Activated CD8-positive, alpha-beta T cell treated with anti-CD3 and anti-CD28 coated beads for 36 hours (primary cell): ENCODE results near the gene PLSCR3. TPM values are rescaled to one million over a fixed set of nuclear protein-coding genes. Genes with fewer than 3 reads are reported as not detected.

Experiments used
- ATAC-seq: fragments of 200-7000 bp; cut with Tn5 transposase; one replicate; pipeline ENCODE4 v1.10.0; 2021; ENCODE audit warnings: mild to moderate bottlenecking, moderate library complexity
- CTCF ChIA-PET: fragments of 350-600 bp; sonication (Branson Sonifier 250); formaldehyde crosslinking; loops from one replicate; lab custom pipeline; 2021; ENCODE audit warnings: antibody characterized with exemption; lab: Charles Lee
- POLR2A ChIA-PET: fragments of 350-600 bp; sonication (Branson Sonifier 250); formaldehyde crosslinking; loops from one replicate; lab custom pipeline; 2021; ENCODE audit warnings: antibody characterized with exemption; lab: Charles Lee
- DNase-seq: peaks from one replicate; pipeline ENCODE4 v3.0.0-alpha.2; 2020
- H3K27ac Mint-ChIP-seq: one replicate; pipeline ENCODE4 v1.8.0; 2021; ENCODE audit warnings: mild to moderate bottlenecking, mixed read lengths
- H3K27me3 Mint-ChIP-seq: one replicate; pipeline ENCODE4 v1.8.0; 2021; ENCODE audit warnings: mixed read lengths
- H3K36me3 Mint-ChIP-seq: one replicate; pipeline ENCODE4 v1.8.0; 2021; ENCODE audit warnings: low read depth, mixed read lengths
- H3K4me1 Mint-ChIP-seq: one replicate; pipeline ENCODE4 v1.8.0; 2021; ENCODE audit warnings: low read depth, mixed read lengths
- H3K4me3 Mint-ChIP-seq: one replicate; pipeline ENCODE4 v1.8.0; 2021; ENCODE audit warnings: mild to moderate bottlenecking, moderate library complexity, mixed read lengths
- H3K9me3 Mint-ChIP-seq: one replicate; pipeline ENCODE4 v1.8.0; 2021; ENCODE audit warnings: mixed read lengths
- intact Hi-C: fragments of 100-400 bp; cut with micrococcal nuclease; formaldehyde crosslinking; loops from one replicate; pipeline ENCODE4 v1.10.0; 2022
- total RNA-seq, 2 experiments: library from RNA; stranded (reverse); gene quantifications; one replicate each; pipeline ENCODE4 v1.2.3, GENCODE V29; 2021
- TF ChIP-seq, protein P1 (sequence below): fragments of 200-600 bp; IDR thresholded peaks from one replicate; pipeline ENCODE4 v1.8.0; 2022; ENCODE audit warnings: antibody characterized with exemption, mild to moderate bottlenecking

Gene PLSCR3
- total RNA-seq, 2 experiments from 2014 or later = 62.6 to 71.1 TPM

GRCh38 chr17:7404737-7405349, 10.5 kb upstream of the PLSCR3 start:
- H3K27ac Mint-ChIP-seq = peak overlapping the region; percentile 98
- peak; percentile 40 for ATAC-seq
- DNase-seq = no peak
- ChIA-PET CTCF (interaction anchor here (0.7 to 4.1 kb wide), 5 partner anchors 11 to 156 kb away, joined by 3 to 27 read pairs (median 7); partner anchors contain the start of genes PLSCR3, SENP3 and TMEM102), POLR2A (interaction anchor here (0.8 to 2.7 kb wide), 7 partner anchors 32 to 356 kb away, joined by 3 to 10 read pairs (median 4); partner anchors contain the start of gene NEURL4)
- H3K4me3 Mint-ChIP-seq = peak overlapping the region; percentile 95
- intact Hi-C loops = loop anchor here (1.0 kb wide), 1 partner anchor 30 kb away; the partner anchor contains the start of gene TMEM102
- H3K27me3 Mint-ChIP-seq = peaks cover 2% of the 10 kb centered on the region
- H3K9me3 Mint-ChIP-seq = no peaks in the 10 kb centered on the region
- TF ChIP-seq, protein P1, sequence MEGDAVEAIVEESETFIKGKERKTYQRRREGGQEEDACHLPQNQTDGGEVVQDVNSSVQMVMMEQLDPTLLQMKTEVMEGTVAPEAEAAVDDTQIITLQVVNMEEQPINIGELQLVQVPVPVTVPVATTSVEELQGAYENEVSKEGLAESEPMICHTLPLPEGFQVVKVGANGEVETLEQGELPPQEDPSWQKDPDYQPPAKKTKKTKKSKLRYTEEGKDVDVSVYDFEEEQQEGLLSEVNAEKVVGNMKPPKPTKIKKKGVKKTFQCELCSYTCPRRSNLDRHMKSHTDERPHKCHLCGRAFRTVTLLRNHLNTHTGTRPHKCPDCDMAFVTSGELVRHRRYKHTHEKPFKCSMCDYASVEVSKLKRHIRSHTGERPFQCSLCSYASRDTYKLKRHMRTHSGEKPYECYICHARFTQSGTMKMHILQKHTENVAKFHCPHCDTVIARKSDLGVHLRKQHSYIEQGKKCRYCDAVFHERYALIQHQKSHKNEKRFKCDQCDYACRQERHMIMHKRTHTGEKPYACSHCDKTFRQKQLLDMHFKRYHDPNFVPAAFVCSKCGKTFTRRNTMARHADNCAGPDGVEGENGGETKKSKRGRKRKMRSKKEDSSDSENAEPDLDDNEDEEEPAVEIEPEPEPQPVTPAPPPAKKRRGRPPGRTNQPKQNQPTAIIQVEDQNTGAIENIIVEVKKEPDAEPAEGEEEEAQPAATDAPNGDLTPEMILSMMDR = no peak
- no peaks in the 10 kb centered on the region for H3K36me3 Mint-ChIP-seq
- peaks cover 14% of the 10 kb centered on the region for H3K4me1 Mint-ChIP-seq

- peaks cover 2% of the 10 kb centered on the region for H3K27me3 Mint-ChIP-seq
- DNase-seq = peak; percentile 99
- TF ChIP-seq, protein P1 = no peak
- POLR2A ChIA-PET = interaction anchor here (0.6 to 2.7 kb wide), 12 partner anchors 10 to 357 kb away, joined by 3 to 10 read pairs (median 4); partner anchors contain the start of genes NEURL4, PLSCR3 and TMEM95
- peak; percentile 90 for ATAC-seq
- H3K4me1 Mint-ChIP-seq = peaks cover 14% of the 10 kb centered on the region
- peak within 1 kb of the TSS; percentile 95 for H3K4me3 Mint-ChIP-seq
- intact Hi-C loops = loop anchor here (1.0 kb wide), 1 partner anchor 31 kb away; the partner anchor contains the start of gene TMEM102
- H3K36me3 Mint-ChIP-seq = peaks cover 3% of the 10 kb centered on the region
- peak within 1 kb of the TSS; percentile 98 for H3K27ac Mint-ChIP-seq
- no peaks in the 10 kb centered on the region for H3K9me3 Mint-ChIP-seq
- CTCF ChIA-PET = interaction anchor here (0.7 to 4.1 kb wide), 5 partner anchors 10 to 157 kb away, joined by 3 to 27 read pairs (median 7); partner anchors contain the start of genes PLSCR3, SENP3 and TMEM102
Measured at GRCh38 chr17:7403977-7404736, 9.8 kb upstream of the PLSCR3 start, which contains the start of gene TMEM256. TMEM256 (minus strand) TSS chr17:7404097; CDS start chr17:7404084, 13 bp downstream.

GRCh38 chr17:7403727-7403976, 9.3 kb upstream of the PLSCR3 start:
- Mint-ChIP-seq H3K4me3 (peak overlapping the region; percentile 95), H3K36me3 (peaks cover 3% of the 10 kb centered on the region), H3K9me3 (no peaks in the 10 kb centered on the region), H3K4me1 (peaks cover 11% of the 10 kb centered on the region), H3K27me3 (peaks cover 2% of the 10 kb centered on the region), H3K27ac (peak overlapping the region; percentile 98)
- no peak for DNase-seq
- POLR2A ChIA-PET = interaction anchor here (0.6 to 2.7 kb wide), 13 partner anchors 8 to 357 kb away, joined by 3 to 10 read pairs (median 3); partner anchors contain the start of genes NEURL4, PLSCR3 and TMEM95
- TF ChIP-seq, protein P1 = no peak
- CTCF ChIA-PET = interaction anchor here (0.8 to 4.1 kb wide), 5 partner anchors 9 to 211 kb away, joined by 3 to 27 read pairs (median 7); partner anchors contain the start of genes FXR2, NEURL4, PLSCR3 and SENP3
- intact Hi-C loops = no loop called here
- no peak for ATAC-seq

- TF ChIP-seq, protein P1 = no peak
Measured at GRCh38 chr17:7403043-7403726, 8.9 kb upstream of the PLSCR3 start.

More at GRCh38 chr17:7403043-7403726, 8.9 kb upstream of the PLSCR3 start:
- POLR2A ChIA-PET = interaction anchor here (0.6 to 2.7 kb wide), 9 partner anchors 8 to 48 kb away, joined by 3 to 10 read pairs (median 3); partner anchors contain the start of genes PLSCR3 and TMEM95
- H3K27me3 Mint-ChIP-seq = peaks cover 2% of the 10 kb centered on the region
- no peak for ATAC-seq
- intact Hi-C loops = no loop called here
- peaks cover 11% of the 10 kb centered on the region for H3K4me1 Mint-ChIP-seq
- peak overlapping the region; percentile 98 for H3K27ac Mint-ChIP-seq
- CTCF ChIA-PET = interaction anchor here (0.8 to 4.1 kb wide), 7 partner anchors 9 to 212 kb away, joined by 3 to 27 read pairs (median 7); partner anchors contain the start of genes FXR2, KCTD11, NEURL4 and PLSCR3
- no peaks in the 10 kb centered on the region for H3K9me3 Mint-ChIP-seq
- peaks cover 3% of the 10 kb centered on the region for H3K36me3 Mint-ChIP-seq
- peak overlapping the region; percentile 95 for H3K4me3 Mint-ChIP-seq
- DNase-seq = peak; percentile 55
